ENCODE data around the gene HDAC9.

HDAC9 gene

DNA sequence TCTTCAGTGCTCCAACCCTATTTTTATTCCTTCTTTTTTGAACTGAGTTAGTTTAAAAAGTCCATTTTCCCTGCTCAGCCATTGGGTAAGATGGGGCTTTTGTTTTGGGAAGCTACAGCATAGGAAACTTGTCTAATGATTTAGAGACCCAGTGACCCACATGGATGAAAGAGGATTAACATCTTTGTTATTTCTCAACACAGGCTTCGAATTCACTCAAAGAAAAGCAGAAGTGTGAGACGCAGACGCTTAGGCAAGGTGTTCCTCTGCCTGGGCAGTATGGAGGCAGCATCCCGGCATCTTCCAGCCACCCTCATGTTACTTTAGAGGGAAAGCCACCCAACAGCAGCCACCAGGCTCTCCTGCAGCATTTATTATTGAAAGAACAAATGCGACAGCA lies 152.0 kb downstream of the HDAC9 start:
- H3K9ac ChIP-seq: no peak overlapping the region
- H3K4me1 ChIP-seq (ENCODE audit: low read depth, poor library complexity, severe bottlenecking): no peaks in the 10 kb centered on the region
- H3K4me3 ChIP-seq (IDR thresholded peaks at IDR 0.05; ENCODE audit: insufficient read depth, low read depth, low read length): no peak overlapping the region
- TF ChIP-seq, protein P1, sequence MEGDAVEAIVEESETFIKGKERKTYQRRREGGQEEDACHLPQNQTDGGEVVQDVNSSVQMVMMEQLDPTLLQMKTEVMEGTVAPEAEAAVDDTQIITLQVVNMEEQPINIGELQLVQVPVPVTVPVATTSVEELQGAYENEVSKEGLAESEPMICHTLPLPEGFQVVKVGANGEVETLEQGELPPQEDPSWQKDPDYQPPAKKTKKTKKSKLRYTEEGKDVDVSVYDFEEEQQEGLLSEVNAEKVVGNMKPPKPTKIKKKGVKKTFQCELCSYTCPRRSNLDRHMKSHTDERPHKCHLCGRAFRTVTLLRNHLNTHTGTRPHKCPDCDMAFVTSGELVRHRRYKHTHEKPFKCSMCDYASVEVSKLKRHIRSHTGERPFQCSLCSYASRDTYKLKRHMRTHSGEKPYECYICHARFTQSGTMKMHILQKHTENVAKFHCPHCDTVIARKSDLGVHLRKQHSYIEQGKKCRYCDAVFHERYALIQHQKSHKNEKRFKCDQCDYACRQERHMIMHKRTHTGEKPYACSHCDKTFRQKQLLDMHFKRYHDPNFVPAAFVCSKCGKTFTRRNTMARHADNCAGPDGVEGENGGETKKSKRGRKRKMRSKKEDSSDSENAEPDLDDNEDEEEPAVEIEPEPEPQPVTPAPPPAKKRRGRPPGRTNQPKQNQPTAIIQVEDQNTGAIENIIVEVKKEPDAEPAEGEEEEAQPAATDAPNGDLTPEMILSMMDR (conservative IDR thresholded peaks at IDR 0.05; ENCODE audit: low read depth, low read length): no peak
- no peak overlapping the region for H3K4me2 ChIP-seq
- no peaks in the 10 kb centered on the region for H3K36me3 ChIP-seq (ENCODE audit: insufficient read depth)
- no peak overlapping the region for H3K27ac ChIP-seq
- H3K79me2 ChIP-seq (ENCODE audit: insufficient read depth, low read depth): no peaks in the 10 kb centered on the region
- H3K27me3 ChIP-seq (ENCODE audit: insufficient read depth, low read depth): no peaks in the 10 kb centered on the region
- H2AFZ ChIP-seq (ENCODE audit: low read depth): no peak overlapping the region
- no peaks in the 10 kb centered on the region for H4K20me1 ChIP-seq (ENCODE audit: insufficient read depth)

DNA sequence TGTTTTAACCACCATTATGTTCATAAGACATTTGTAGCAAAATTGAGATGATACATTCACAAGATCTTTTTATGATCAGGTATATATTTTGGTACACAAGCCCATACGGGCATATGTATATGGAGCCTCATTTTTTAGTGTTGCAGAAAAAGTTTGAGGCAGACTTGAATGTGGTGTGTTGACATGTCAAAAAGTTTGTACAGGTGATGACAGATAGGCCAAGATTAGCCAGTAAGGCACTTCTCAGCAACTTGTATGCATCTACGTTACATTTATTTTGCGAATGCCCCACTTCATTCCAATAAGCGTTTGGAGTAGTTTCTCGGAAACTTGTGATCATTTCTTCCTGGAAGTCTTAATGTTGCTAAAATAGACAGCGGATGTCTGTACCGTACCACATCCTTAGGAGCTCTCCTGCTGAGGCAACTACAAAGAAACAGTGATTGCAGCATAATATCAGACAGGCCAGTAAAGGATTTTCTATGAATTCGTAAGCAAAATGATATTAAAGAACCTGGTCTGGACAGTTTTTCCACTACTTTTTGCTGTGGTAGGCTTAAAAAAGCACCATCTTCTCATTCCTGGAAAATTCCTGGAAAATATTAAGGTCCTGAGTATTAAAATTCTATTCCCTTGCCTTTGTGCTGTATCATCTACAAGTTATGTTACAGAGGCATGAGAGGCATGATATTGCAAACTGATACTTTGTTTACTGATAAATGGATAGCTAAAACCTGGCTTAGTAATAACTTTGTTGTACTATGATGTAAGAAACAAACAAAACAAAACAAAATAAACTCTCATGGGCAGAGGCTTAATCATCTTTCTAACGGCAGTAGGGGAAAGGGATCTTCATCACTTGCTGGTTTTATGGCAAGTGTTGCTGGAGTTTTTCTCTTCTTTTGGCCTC lies 153.6 kb downstream of the HDAC9 start:
- Histone ChIP-seq H3K27me3 (ENCODE audit: insufficient read depth, low read depth) (no peaks in the 10 kb centered on the region), H3K9ac (no peak overlapping the region), H3K36me3 (ENCODE audit: insufficient read depth) (no peaks in the 10 kb centered on the region), H4K20me1 (ENCODE audit: insufficient read depth) (no peaks in the 10 kb centered on the region), H3K4me1 (ENCODE audit: low read depth, poor library complexity, severe bottlenecking) (no peaks in the 10 kb centered on the region), H3K4me2 (no peak overlapping the region), H3K79me2 (ENCODE audit: insufficient read depth, low read depth) (no peaks in the 10 kb centered on the region), H2AFZ (ENCODE audit: low read depth) (no peak overlapping the region), H3K27ac (no peak overlapping the region), H3K4me3 (IDR thresholded peaks at IDR 0.05; ENCODE audit: insufficient read depth, low read depth, low read length) (no peak overlapping the region)
- TF ChIP-seq, protein P1 (conservative IDR thresholded peaks at IDR 0.05; ENCODE audit: low read depth, low read length): no peak

DNA sequence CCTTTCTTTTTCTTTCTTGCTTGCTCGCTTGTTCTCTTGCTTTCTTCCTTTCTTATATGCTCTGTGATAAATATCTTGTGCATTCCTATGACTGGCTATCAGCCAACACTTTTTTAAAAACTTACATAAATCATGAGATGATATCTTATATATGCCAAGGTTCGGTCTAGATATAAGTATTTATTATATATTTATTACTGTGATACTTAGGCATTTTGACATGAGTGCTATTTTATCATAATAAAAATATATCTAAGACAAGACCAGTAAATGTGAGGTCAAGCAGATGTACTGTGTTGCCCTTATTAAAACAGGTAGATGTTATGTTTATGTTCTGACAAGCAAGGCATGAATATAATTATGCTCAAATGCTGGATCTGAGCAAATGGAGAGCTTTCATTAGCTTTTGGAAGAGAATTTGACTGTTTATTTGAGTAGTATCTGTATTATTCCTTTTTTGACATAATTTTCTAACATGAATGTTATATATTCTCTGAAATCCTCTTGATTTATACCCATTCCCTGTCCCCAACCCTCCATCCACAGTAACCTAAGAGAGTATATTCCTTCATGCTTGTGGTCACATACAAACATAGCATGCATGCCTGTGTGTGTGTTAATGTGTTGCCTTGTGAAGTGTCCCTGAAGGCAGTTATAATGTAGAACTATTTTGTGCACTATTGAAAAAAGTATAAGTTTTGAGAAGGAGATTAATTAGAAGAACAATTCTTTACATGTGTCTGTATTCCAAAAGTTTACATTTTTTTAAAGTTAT lies 158.0 kb downstream of the HDAC9 start:
- H3K4me3 ChIP-seq (IDR thresholded peaks at IDR 0.05; ENCODE audit: insufficient read depth, low read depth, low read length): no peak overlapping the region
- no peaks in the 10 kb centered on the region for H3K79me2 ChIP-seq (ENCODE audit: insufficient read depth, low read depth)
- H3K4me2 ChIP-seq: no peak overlapping the region
- no peak overlapping the region for H2AFZ ChIP-seq (ENCODE audit: low read depth)
- no peaks in the 10 kb centered on the region for H4K20me1 ChIP-seq (ENCODE audit: insufficient read depth)
- H3K27me3 ChIP-seq (ENCODE audit: insufficient read depth, low read depth): no peaks in the 10 kb centered on the region
- TF ChIP-seq, protein P1 (conservative IDR thresholded peaks at IDR 0.05; ENCODE audit: low read depth, low read length): no peak
- H3K36me3 ChIP-seq (ENCODE audit: insufficient read depth): no peaks in the 10 kb centered on the region
- H3K9ac ChIP-seq: no peak overlapping the region
- H3K4me1 ChIP-seq (ENCODE audit: low read depth, poor library complexity, severe bottlenecking): no peaks in the 10 kb centered on the region
- no peak overlapping the region for H3K27ac ChIP-seq

DNA sequence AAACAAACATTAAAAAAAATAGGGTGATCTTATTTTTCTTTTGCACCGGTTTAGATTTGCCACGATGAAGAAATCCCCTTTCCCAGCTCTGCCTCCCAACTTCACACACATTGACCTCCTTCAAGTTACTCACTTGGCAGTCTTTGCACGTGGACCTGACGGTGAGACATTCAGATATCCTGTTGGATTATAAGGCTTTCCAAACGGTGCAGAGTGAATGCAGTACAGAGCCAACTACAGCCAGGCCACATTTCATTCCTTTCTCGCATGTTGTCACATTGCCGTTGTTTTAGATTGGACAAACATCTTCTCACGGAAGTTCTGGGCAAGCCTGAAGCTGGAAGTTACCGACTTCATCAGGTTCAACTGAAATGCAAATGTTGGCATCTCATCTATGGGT lies 159.2 kb downstream of the HDAC9 start:
- Histone ChIP-seq H3K27me3 (ENCODE audit: insufficient read depth, low read depth) (no peaks in the 10 kb centered on the region), H3K4me3 (IDR thresholded peaks at IDR 0.05; ENCODE audit: insufficient read depth, low read depth, low read length) (no peak overlapping the region), H3K4me1 (ENCODE audit: low read depth, poor library complexity, severe bottlenecking) (no peaks in the 10 kb centered on the region), H3K4me2 (no peak overlapping the region), H3K9ac (no peak overlapping the region), H4K20me1 (ENCODE audit: insufficient read depth) (no peaks in the 10 kb centered on the region), H2AFZ (ENCODE audit: low read depth) (no peak overlapping the region), H3K79me2 (ENCODE audit: insufficient read depth, low read depth) (no peaks in the 10 kb centered on the region), H3K27ac (no peak overlapping the region), H3K36me3 (ENCODE audit: insufficient read depth) (no peaks in the 10 kb centered on the region)
- TF ChIP-seq, protein P1 (conservative IDR thresholded peaks at IDR 0.05; ENCODE audit: low read depth, low read length): no peak
